ENCODE results near the gene GABRG3.

GABRG3 gene

GRCh38 chr15:27418726-27419125 is 447.7 kb downstream of the GABRG3 start:
- no peak for DNase-seq (ENCODE audit: low spot score)

GRCh38 chr15:27422997-27423396 is 452.0 kb downstream of the GABRG3 start:
- no peak for DNase-seq (ENCODE audit: low spot score)

GRCh38 chr15:27426805-27427204 is 455.8 kb downstream of the GABRG3 start:
- no peak for DNase-seq (ENCODE audit: low spot score)

- DNase-seq (ENCODE audit: low spot score) = no peak
Observed at GRCh38 chr15:27427276-27427675, 456.3 kb downstream of the GABRG3 start.

GRCh38 chr15:27428151-27428550 is 457.2 kb downstream of the GABRG3 start:
- no peak for DNase-seq (ENCODE audit: low spot score)

- DNase-seq (ENCODE audit: low spot score) = no peak
Observed at GRCh38 chr15:27429577-27429976, 458.6 kb downstream of the GABRG3 start.

GRCh38 chr15:27433604-27434003 is 462.6 kb downstream of the GABRG3 start:
- DNase-seq (ENCODE audit: low spot score) = no peak

GRCh38 chr15:27438403-27439375 is 467.7 kb downstream of the GABRG3 start:
- DNase-seq (ENCODE audit: low spot score) = no peak

- no peak for DNase-seq (ENCODE audit: low spot score)
Observed at GRCh38 chr15:27441120-27441519, 470.1 kb downstream of the GABRG3 start.

- DNase-seq (ENCODE audit: low spot score) = no peak
Observed at GRCh38 chr15:27448234-27448633, 477.3 kb downstream of the GABRG3 start.

- no peak for DNase-seq (ENCODE audit: low spot score)
Observed at GRCh38 chr15:27448986-27449385, 478.0 kb downstream of the GABRG3 start.

GRCh38 chr15:27449941-27450340 is 479.0 kb downstream of the GABRG3 start:
- DNase-seq (ENCODE audit: low spot score) = no peak

GRCh38 chr15:27454281-27455075 is 483.5 kb downstream of the GABRG3 start:
- DNase-seq (ENCODE audit: low spot score) = no peak

GRCh38 chr15:27456807-27457206 is 485.8 kb downstream of the GABRG3 start:
- no peak for DNase-seq (ENCODE audit: low spot score)

- no peak for DNase-seq (ENCODE audit: low spot score)
Observed at GRCh38 chr15:27457766-27458165, 486.8 kb downstream of the GABRG3 start.

GRCh38 chr15:27458345-27459084 is 487.5 kb downstream of the GABRG3 start:
- no peak for DNase-seq (ENCODE audit: low spot score)

- DNase-seq (ENCODE audit: low spot score) = no peak
Observed at GRCh38 chr15:27459836-27460235, 488.9 kb downstream of the GABRG3 start.

GRCh38 chr15:27461181-27461580 is 490.2 kb downstream of the GABRG3 start:
- no peak for DNase-seq (ENCODE audit: low spot score)

- no peak for DNase-seq (ENCODE audit: low spot score)
Observed at GRCh38 chr15:27463525-27464088, 492.6 kb downstream of the GABRG3 start.

GRCh38 chr15:27464941-27465612 is 494.1 kb downstream of the GABRG3 start:
- DNase-seq (ENCODE audit: low spot score) = no peak

- DNase-seq (ENCODE audit: low spot score) = no peak
Observed at GRCh38 chr15:27466758-27467157, 495.8 kb downstream of the GABRG3 start.

Data from hematopoietic multipotent progenitor cell treated with erythropoietin and hydrocortisone succinate and interleukin-3 and kit ligand, for 15 days (in vitro differentiated cells).